ENCODE measurements around the gene B4GALT5.

The B4GALT5 gene

GRCh38 chr20:49666911-49667310 is 46.8 kb downstream of the B4GALT5 start:
- H3K4me1 ChIP-seq (ENCODE audit: insufficient read depth, low read length, poor library complexity, severe bottlenecking), result peaks cover 16% of the 10 kb centered on the region
- TF ChIP-seq EZH2phosphoT487 (IDR thresholded peaks at IDR 0.05; ENCODE audit: borderline replicate concordance) (no peak), CTCF (conservative IDR thresholded peaks at IDR 0.05; ENCODE audit: low read length) (no peak)
- H3K36me3 ChIP-seq (ENCODE audit: insufficient read depth, low read length), result no peaks in the 10 kb centered on the region
- H4K20me1 ChIP-seq (ENCODE audit: insufficient read depth, low read length, poor library complexity, severe bottlenecking), result peaks cover 5% of the 10 kb centered on the region
- H3K9me2 ChIP-seq (replicated peaks; ENCODE audit: low read depth, low read length), result no peaks in the 10 kb centered on the region
- no peaks in the 10 kb centered on the region for H3F3A ChIP-seq (ENCODE audit: low read depth)
- no peaks in the 10 kb centered on the region for H3K27me3 ChIP-seq (ENCODE audit: insufficient read depth, low read length, poor library complexity, severe bottlenecking)
- H3K79me2 ChIP-seq (ENCODE audit: insufficient read depth, low read length), result peaks cover 79% of the 10 kb centered on the region
- no peak overlapping the region for H3K9ac ChIP-seq (ENCODE audit: low read depth, low read length, poor library complexity, severe bottlenecking)
- no peak overlapping the region for H3K4me2 ChIP-seq (ENCODE audit: low read depth, low read length, poor library complexity, severe bottlenecking)
- no peak overlapping the region for H2AFZ ChIP-seq (ENCODE audit: low read length)
- no peaks in the 10 kb centered on the region for H3K9me3 ChIP-seq (ENCODE audit: insufficient read depth, low read depth, low read length)
- H3K4me3 ChIP-seq (ENCODE audit: low read length, poor library complexity, severe bottlenecking), result no peak overlapping the region

GRCh38 chr20:49665796-49666195 is 47.9 kb downstream of the B4GALT5 start:
- H3K4me3 ChIP-seq (ENCODE audit: low read length, poor library complexity, severe bottlenecking), result no peak overlapping the region
- peaks cover 14% of the 10 kb centered on the region for H4K20me1 ChIP-seq (ENCODE audit: insufficient read depth, low read length, poor library complexity, severe bottlenecking)
- H3K79me2 ChIP-seq (ENCODE audit: insufficient read depth, low read length), result peaks cover 78% of the 10 kb centered on the region
- no peak overlapping the region for H3K4me2 ChIP-seq (ENCODE audit: low read depth, low read length, poor library complexity, severe bottlenecking)
- H3K9ac ChIP-seq (ENCODE audit: low read depth, low read length, poor library complexity, severe bottlenecking), result no peak overlapping the region
- H3K9me2 ChIP-seq (replicated peaks; ENCODE audit: low read depth, low read length), result no peaks in the 10 kb centered on the region
- no peaks in the 10 kb centered on the region for H3K27me3 ChIP-seq (ENCODE audit: insufficient read depth, low read length, poor library complexity, severe bottlenecking)
- TF ChIP-seq CTCF (conservative IDR thresholded peaks at IDR 0.05; ENCODE audit: low read length), result no peak
- peaks cover 23% of the 10 kb centered on the region for H3K4me1 ChIP-seq (ENCODE audit: insufficient read depth, low read length, poor library complexity, severe bottlenecking)
- H3K36me3 ChIP-seq (ENCODE audit: insufficient read depth, low read length), result no peaks in the 10 kb centered on the region
- no peaks in the 10 kb centered on the region for H3K9me3 ChIP-seq (ENCODE audit: insufficient read depth, low read depth, low read length)
- H2AFZ ChIP-seq (ENCODE audit: low read length), result no peak overlapping the region
- H3F3A ChIP-seq (ENCODE audit: low read depth), result no peaks in the 10 kb centered on the region

- Histone ChIP-seq H3K27me3 (ENCODE audit: insufficient read depth, low read length, poor library complexity, severe bottlenecking) (no peaks in the 10 kb centered on the region), H3F3A (ENCODE audit: low read depth) (no peaks in the 10 kb centered on the region), H3K9ac (ENCODE audit: low read depth, low read length, poor library complexity, severe bottlenecking) (no peak overlapping the region), H2AFZ (ENCODE audit: low read length) (no peak overlapping the region), H3K4me3 (ENCODE audit: low read length, poor library complexity, severe bottlenecking) (no peak overlapping the region), H3K9me3 (ENCODE audit: insufficient read depth, low read depth, low read length) (no peaks in the 10 kb centered on the region), H3K4me1 (ENCODE audit: insufficient read depth, low read length, poor library complexity, severe bottlenecking) (peaks cover 19% of the 10 kb centered on the region), H4K20me1 (ENCODE audit: insufficient read depth, low read length, poor library complexity, severe bottlenecking) (peaks cover 15% of the 10 kb centered on the region), H3K36me3 (ENCODE audit: insufficient read depth, low read length) (no peaks in the 10 kb centered on the region), H3K4me2 (ENCODE audit: low read depth, low read length, poor library complexity, severe bottlenecking) (no peak overlapping the region), H3K79me2 (ENCODE audit: insufficient read depth, low read length) (peaks cover 79% of the 10 kb centered on the region), H3K9me2 (replicated peaks; ENCODE audit: low read depth, low read length) (no peaks in the 10 kb centered on the region)
- TF ChIP-seq CTCF (conservative IDR thresholded peaks at IDR 0.05; ENCODE audit: low read length) (no peak), EZH2phosphoT487 (IDR thresholded peaks at IDR 0.05; ENCODE audit: borderline replicate concordance) (no peak)
Measured at GRCh38 chr20:49664612-49665313, 48.9 kb downstream of the B4GALT5 start.

All from Loucy (cell line).